Aorta (tissue), 5 donors: Measurements from ENCODE around the gene PROZ. TPM values are rescaled to one million over a fixed set of nuclear protein-coding genes. Genes with fewer than 3 reads are reported as not detected.
"Not testable (repeated sequence)": the region's sequence is repeated elsewhere in the genome, so short reads cannot be mapped to it uniquely, and the experiment has no call there.

Source experiments
- ATAC-seq: fragments of 200-7000 bp; cut with Tn5 transposase; one replicate; pipeline ENCODE4 v1.9.1; 2022; ENCODE audit warnings: moderate library complexity; ENCODE audit not compliant: low FRiP score
- DNase-seq, 2 donors: peaks; one replicate each; pipeline ENCODE4 v3.0.0-alpha.2; 2020
- H3K27ac ChIP-seq, 2 donors: one replicate each; pipeline ENCODE4 v1.5.1; 2013; ENCODE audit warnings: low read length in 2 of 2, mild to moderate bottlenecking in 2 of 2, moderate library complexity in 2 of 2, control low read depth in 1 of 2, inconsistent platforms in 1 of 2, low read depth in 1 of 2
- H3K27me3 ChIP-seq, 2 donors: one replicate each; pipeline ENCODE4 v1.6.1; 2013; ENCODE audit warnings: control low read depth in 1 of 2, low read length in 1 of 2, mild to moderate bottlenecking in 1 of 2, moderate library complexity in 1 of 2; ENCODE audit not compliant: insufficient read depth in 2 of 2, control insufficient read depth in 1 of 2
- H3K36me3 ChIP-seq, 2 donors: one replicate each; pipeline ENCODE4 v1.6.1; 2013; ENCODE audit warnings: control low read depth in 1 of 2, low read length in 1 of 2, mild to moderate bottlenecking in 1 of 2; ENCODE audit not compliant: insufficient read depth in 2 of 2, control insufficient read depth in 1 of 2
- H3K4me1 ChIP-seq, 2 donors: one replicate each; pipeline ENCODE4 v1.6.1; 2013; ENCODE audit warnings: low read length in 2 of 2, control low read depth in 1 of 2, mild to moderate bottlenecking in 1 of 2, moderate library complexity in 1 of 2; ENCODE audit not compliant: insufficient read depth in 2 of 2, control insufficient read depth in 1 of 2
- H3K4me3 ChIP-seq, 2 donors: one replicate each; pipeline ENCODE4 v1.5.1; 2013; ENCODE audit warnings: low read length in 2 of 2, control low read depth in 1 of 2, mild to moderate bottlenecking in 1 of 2
- H3K9me3 ChIP-seq: one replicate; pipeline ENCODE4 v1.6.1; 2013; ENCODE audit warnings: mild to moderate bottlenecking, low read length; ENCODE audit not compliant: control insufficient read depth
- WGBS, 2 donors: extraction: QIAGEN DNeasy Blood & Tissue Kit; methylation state at CpG; one replicate each; pipeline ENCODE4 v1.1.7; 2013; 5-methylcytosine and 5-hydroxymethylcytosine counted together
- intact Hi-C, 2 donors: fragments of 100-400 bp; cut with DNase I; formaldehyde crosslinking; loops; one replicate each; pipeline versions ENCODE4 v1.14.2 to v1.15.0; 2022
- polyA plus RNA-seq, 2 donors: library from polyadenylated mRNA; stranded (reverse); fragments of 200-250 nt; gene quantifications; one replicate each; pipeline ENCODE4 v1.2.3, GENCODE V29; 2013
- total RNA-seq, 2 donors: library from RNA; stranded (reverse); fragmentation: NEBNext Ultra II Directional; extraction: Animal tissue kit (Norgen Biotek cat#: 25700); gene quantifications; one replicate each; pipeline ENCODE4 v1.2.1, GENCODE V29; 2021
- donor health status: healthy with polysubstance abuse.
- donor health status: Bipolar disorder and iron deficiency.
- donor health status: DM: no; HTN: no; CAD: no.
- donor health status: DM: no; HTN: no; CAD: no.
- donor health status: DM: yes; HTN: yes; CAD: no.

PROZ gene
- total and polyA plus RNA-seq, 4 donors, result not detected

- Histone ChIP-seq H3K36me3 (no peaks in the 10 kb centered on the region), H3K9me3 (no peaks in the 10 kb centered on the region), H3K27ac (no peak overlapping the region), H3K4me1 (no peaks in the 10 kb centered on the region), H3K4me3 (no peak overlapping the region), H3K27me3 (no peaks in the 10 kb centered on the region)
- WGBS, 2 donors, result 48 to 49% methylated on average over 7 of the region's 7 CpGs
- intact Hi-C loops, result loop anchor here in 1 of 2 donors (5.0 to 10.0 kb wide), 2 partner anchors 48 to 124 kb away; partner anchors contain the start of genes CUL4A and PCID2
- no peak for DNase-seq
- no peak for ATAC-seq
These were observed 498 bp downstream of the PROZ start for GRCh38 chr13:113158946-113159345.

DNA sequence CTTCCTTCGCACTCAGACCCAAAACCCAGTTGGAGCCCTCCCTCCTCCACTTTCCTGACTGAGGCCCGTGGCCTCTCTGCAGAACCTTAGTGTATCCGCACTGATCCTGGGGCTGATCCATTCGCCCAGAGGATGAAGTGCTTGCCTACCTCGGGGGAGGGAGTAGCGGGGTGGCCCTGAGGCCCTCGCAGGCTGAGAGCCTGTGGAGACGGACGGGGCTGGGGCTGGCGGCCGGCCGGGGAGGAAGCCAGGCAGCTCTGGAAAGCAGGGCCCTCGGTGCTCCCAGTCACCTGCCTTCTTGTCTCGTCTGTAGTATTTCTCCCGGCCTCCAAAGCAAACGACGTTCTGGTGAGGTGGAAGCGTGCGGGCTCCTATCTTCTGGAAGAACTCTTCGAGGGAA is 1.3 kb downstream of the PROZ start:
- intact Hi-C loops, result loop anchor here in 1 of 2 donors (5.0 to 10.0 kb wide), 2 partner anchors 48 to 125 kb away; partner anchors contain the start of genes CUL4A and PCID2
- Histone ChIP-seq H3K27ac (no peak overlapping the region), H3K4me1 (no peaks in the 10 kb centered on the region), H3K27me3 (no peaks in the 10 kb centered on the region), H3K4me3 (no peak overlapping the region), H3K36me3 (no peaks in the 10 kb centered on the region), H3K9me3 (no peaks in the 10 kb centered on the region)
- ATAC-seq, result no peak
- DNase-seq, result no peak
- WGBS, 2 donors, result 87 to 91% methylated on average over 20 of the region's 20 CpGs

DNA sequence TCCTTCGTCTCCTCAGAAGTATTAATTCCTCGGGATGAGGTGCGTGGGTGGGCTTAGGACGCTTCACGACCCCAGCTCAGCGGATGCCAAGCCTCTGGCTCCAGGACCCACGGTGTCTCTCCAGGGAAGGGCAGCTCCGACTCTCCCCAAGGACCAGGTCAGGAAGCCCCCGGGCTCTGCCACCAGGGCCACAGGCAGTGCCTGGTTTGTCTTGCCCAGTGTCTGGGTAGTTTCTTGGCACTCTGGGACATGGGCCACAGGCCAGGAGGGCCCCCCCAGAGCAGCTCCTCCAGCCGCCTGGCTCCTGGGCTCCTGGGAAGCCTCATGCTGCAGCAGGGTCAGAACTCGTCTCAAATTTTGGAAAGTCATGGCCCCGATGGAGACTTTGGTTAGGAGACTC is 2.5 kb downstream of the PROZ start:
- ATAC-seq (no peak), DNase-seq (no peak)
- WGBS, 2 donors, result 61 to 62% methylated on average over 12 of the region's 12 CpGs
- intact Hi-C loops, result no loop called here
- Histone ChIP-seq H3K36me3 (no peaks in the 10 kb centered on the region), H3K27me3 (no peaks in the 10 kb centered on the region), H3K4me1 (no peaks in the 10 kb centered on the region), H3K27ac (no peak overlapping the region), H3K4me3 (no peak overlapping the region), H3K9me3 (no peaks in the 10 kb centered on the region)

- Histone ChIP-seq H3K4me3 (no peak overlapping the region), H3K27ac (no peak overlapping the region), H3K36me3 (no peaks in the 10 kb centered on the region), H3K9me3 (no peaks in the 10 kb centered on the region), H3K27me3 (no peaks in the 10 kb centered on the region), H3K4me1 (no peaks in the 10 kb centered on the region)
- intact Hi-C loops, result no loop called here
- WGBS, 2 donors, result 30 to 45% methylated on average over 11 to 16 of the region's 16 CpGs
- no peak for DNase-seq
- no peak for ATAC-seq
These were observed 3.0 kb downstream of the PROZ start for GRCh38 chr13:113161433-113161832.

DNA sequence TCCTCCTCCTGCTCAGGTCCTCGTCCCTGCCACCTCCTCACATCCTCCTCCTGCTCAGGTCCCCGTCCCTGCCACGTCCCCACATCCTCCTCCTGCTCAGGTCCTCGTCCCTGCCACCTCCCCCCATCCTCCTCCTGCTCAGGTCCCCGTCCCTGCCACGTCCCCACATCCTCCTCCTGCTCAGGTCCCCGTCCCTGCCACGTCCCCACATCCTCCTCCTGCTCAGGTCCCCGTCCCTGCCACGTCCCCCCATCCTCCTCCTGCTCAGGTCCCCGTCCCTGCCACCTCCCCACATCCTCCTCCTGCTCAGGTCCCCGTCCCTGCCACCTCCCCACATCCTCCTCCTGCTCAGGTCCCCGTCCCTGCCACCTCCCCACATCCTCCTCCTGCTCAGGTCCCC is 3.5 kb downstream of the PROZ start:
- WGBS, 2 donors, result 54 to 56% methylated on average over 7 to 12 of the region's 13 CpGs
- H3K9me3 ChIP-seq, DNase-seq, H3K27me3 ChIP-seq, H3K36me3 ChIP-seq, H3K4me1 ChIP-seq, ATAC-seq, intact Hi-C loops, H3K4me3 ChIP-seq, H3K27ac ChIP-seq: not testable (repeated sequence)

DNA sequence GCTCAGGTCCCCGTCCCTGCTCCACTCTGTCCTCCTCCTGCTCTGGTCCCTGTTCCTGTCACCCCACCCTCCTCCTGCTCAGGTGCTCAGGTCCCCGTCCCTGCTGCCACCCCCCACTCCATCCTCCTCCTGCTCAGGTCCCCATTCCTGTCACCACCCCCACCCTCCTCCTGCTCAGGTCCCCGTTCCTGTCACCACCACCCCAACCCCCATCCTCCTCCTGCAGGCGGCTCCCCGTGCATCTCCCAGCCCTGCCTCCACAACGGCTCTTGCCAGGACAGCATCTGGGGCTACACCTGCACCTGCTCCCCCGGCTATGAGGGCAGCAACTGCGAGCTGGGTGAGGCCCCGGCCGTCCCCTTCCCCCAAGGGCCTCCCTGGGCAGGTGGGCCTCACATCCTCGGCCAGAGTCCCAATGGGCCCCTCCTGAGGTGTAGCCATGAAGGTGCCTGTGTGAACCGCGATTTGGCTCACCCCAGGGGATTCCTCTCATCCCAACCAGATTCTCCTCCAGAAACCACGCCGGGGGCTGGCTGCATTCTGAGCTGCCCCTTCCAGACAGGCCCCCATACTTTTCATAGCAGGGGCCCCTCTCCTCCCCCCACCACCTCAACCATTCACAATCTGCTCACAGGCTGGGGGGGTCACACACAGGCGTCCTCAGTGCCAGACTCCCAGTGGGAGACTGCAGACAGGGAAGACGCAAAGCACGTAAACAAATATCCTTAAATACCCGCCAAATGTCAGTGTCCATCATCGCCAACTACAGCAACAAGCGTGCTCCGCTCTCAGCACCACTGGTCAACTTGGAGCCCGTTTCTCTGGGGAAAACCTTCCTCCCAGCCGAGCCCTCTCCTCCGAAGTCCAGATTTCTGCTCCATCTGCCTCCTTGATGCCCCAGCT is 4.6 kb downstream of the PROZ start:
- ATAC-seq (peak; percentile 26), DNase-seq (no peak)
- no peaks in the 10 kb centered on the region for H3K27me3 ChIP-seq

DNA sequence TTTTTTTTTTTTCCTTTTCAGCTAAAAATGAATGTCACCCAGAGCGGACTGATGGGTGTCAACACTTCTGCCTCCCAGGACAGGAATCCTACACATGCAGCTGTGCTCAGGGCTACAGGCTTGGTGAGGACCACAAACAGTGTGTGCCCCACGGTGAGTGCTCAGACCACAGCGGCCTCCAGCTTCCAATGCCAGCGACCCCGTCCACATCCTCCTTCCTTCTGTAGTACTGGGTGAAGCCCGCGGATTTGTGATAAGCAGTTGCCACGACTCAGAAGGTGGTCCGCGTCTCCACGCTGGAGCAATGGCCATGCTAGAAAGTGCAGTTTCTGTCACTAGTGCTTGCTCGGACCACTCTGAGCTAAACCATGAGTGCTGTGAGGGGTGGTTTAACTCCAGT is 6.0 kb downstream of the PROZ start:
- no peaks in the 10 kb centered on the region for H3K9me3 ChIP-seq
- H3K36me3 ChIP-seq, result no peaks in the 10 kb centered on the region
- H3K4me3 ChIP-seq, result no peak overlapping the region
- no peak for ATAC-seq
- H3K27ac ChIP-seq, result no peak overlapping the region
- no peaks in the 10 kb centered on the region for H3K27me3 ChIP-seq
- H3K4me1 ChIP-seq, result no peaks in the 10 kb centered on the region
- 81 to 84% methylated on average over 12 of the region's 12 CpGs for WGBS, 2 donors
- DNase-seq, result no peak
- intact Hi-C loops, result no loop called here

More for the DNA sequence above, 4.6 kb downstream of the PROZ start:
- Histone ChIP-seq H3K36me3 (no peaks in the 10 kb centered on the region), H3K27ac (no peak overlapping the region), H3K4me1 (no peaks in the 10 kb centered on the region), H3K9me3 (no peaks in the 10 kb centered on the region), H3K4me3 (no peak overlapping the region)
- WGBS, 2 donors, result 21 to 26% methylated on average over 25 of the region's 25 CpGs
- intact Hi-C loops, result no loop called here

GRCh38 chr13:113166266-113166665 is 7.8 kb downstream of the PROZ start:
- Histone ChIP-seq H3K36me3 (no peaks in the 10 kb centered on the region), H3K4me1 (no peaks in the 10 kb centered on the region), H3K9me3 (no peaks in the 10 kb centered on the region), H3K27ac (no peak overlapping the region), H3K27me3 (no peaks in the 10 kb centered on the region), H3K4me3 (no peak overlapping the region)
- no peak for ATAC-seq
- DNase-seq, result no peak
- WGBS, 2 donors, result 91 to 94% methylated on average over 10 of the region's 10 CpGs
- intact Hi-C loops, result no loop called here

DNA sequence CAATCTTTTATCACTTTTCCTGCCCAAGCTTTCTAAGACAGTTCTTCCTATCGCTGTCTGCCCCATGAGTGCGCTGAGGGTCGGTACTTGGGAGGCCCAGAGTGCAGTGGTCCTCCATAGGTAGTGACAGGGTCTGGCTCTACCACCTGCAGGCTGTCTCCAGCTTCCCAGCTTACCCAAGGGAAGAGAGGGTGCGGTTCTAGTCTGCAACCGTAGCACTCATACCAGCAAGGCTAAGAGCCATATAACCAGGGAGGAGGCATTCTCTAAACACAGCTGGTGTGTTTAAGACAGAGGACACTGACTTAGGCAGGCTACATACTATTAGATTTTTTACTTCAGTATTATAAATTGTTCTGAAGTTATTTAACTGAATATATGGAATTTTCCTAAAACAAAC is 8.2 kb downstream of the PROZ start:
- ATAC-seq (no peak), DNase-seq (no peak)
- intact Hi-C loops, result no loop called here
- Histone ChIP-seq H3K27ac (no peak overlapping the region), H3K4me1 (no peaks in the 10 kb centered on the region), H3K9me3 (no peaks in the 10 kb centered on the region), H3K36me3 (peaks cover 0 to 2% of the 10 kb centered on the region in 2 donors), H3K27me3 (no peaks in the 10 kb centered on the region), H3K4me3 (no peak overlapping the region)
- 90% methylated on average over 5 of the region's 5 CpGs for WGBS, 2 donors
